DMS153 (cell line): ENCODE results near the gene NAT16.
"Not testable (repeated sequence)": the region's sequence is repeated elsewhere in the genome, so short reads cannot be mapped to it uniquely, and the experiment has no call there.

Experiments
- DNase-seq: peaks from one replicate; lab custom pipeline; 2025; lab: John Stamatoyannopoulos, UW

NAT16 gene

DNA sequence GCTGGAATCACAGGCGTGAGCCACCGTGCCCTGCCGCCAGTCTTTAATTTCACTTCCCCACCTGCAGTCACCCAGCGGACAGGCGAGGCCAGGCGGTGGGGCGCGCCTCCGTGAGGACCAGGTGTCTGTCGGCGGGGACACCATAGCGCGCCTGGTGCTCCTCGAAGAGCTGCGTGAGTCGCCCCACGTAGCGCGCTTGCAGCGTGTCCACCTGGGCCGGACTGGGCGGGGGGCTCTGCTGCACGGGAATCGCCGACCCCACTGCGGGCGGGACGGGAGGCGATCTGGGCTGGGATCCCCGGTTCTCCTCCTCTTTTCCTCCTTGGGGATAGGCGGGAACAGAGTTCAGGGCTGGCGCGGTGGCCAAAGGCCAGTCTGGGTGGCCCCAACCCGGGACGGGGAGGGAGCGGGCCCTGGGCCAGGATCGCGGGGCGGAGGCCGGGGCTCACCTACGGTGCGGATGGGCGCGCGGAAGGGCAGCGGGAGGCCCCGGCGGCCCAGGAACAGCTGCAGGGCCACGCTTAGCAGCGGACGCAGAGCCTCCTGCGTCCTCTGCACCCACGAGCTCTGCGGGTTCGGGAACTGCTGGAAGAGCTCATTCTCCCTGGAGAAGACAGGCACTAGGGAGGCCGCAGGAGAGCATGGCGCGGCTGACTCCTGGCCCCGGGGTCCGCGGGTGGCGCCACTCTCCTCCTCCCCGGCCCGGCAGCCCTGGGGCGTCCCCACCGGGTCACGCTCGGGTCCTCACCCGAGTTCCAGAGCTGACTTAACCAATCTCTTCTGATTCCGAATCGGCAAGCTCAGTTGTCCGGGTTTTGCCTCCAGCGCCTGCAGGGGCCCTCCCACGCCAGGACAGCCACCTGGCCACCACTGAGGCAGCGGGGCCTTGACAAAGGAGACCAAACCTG, 21.9 kb upstream of the NAT16 start:
- DNase-seq = no peak

GRCh38 chr7:101200862-101201599, 20.9 kb upstream of the NAT16 start, which contains the start of gene MOGAT3:
MOGAT3 (minus strand) TSS chr7:101201036; CDS start chr7:101200854, 182 bp downstream.
- DNase-seq = no peak

GRCh38 chr7:101200504-101200861, 20.4 kb upstream of the NAT16 start:
- DNase-seq = no peak

- not testable (repeated sequence) for DNase-seq
Measured at GRCh38 chr7:101199522-101199921, 19.4 kb upstream of the NAT16 start.

DNA sequence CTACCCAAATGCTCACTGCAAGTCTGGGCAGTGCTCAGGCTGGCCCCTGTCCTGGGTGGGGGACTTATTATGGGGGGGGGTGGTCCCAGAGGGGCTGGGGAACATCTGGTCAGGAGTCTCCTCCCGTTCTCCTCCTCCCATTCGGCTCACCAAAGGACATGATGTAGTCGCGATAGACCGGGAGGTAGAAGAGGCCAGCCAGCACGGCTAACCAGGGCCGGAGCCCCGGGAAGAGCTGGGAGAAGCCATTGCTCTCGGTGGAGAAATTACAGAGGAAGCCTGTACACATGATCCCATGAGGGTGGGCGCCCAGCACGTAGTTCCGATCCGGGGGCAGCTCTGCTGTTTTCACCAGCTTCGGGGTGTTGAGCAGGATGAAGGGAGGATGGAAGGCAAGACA, 18.4 kb upstream of the NAT16 start:
- no peak for DNase-seq

DNA sequence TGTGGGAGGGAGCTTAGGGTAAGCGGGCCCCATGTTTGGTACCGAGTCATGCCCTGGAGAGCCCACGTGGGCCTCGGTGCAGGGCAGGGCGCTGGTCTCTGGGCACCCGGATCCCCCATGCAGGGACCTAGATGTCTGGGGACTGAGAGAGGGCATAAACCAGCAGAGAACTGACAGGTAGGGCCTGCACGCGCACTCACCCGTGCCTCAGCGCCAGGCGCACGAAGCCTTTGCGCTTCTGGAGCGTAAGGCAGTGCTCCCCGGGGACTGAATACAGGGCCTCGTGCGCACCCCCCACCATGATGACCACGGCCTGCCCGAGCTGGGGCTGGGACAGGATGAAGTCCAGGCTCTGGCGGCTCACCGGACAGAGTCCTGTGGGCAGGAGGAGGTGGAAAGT, 17.9 kb upstream of the NAT16 start:
- no peak for DNase-seq

DNA sequence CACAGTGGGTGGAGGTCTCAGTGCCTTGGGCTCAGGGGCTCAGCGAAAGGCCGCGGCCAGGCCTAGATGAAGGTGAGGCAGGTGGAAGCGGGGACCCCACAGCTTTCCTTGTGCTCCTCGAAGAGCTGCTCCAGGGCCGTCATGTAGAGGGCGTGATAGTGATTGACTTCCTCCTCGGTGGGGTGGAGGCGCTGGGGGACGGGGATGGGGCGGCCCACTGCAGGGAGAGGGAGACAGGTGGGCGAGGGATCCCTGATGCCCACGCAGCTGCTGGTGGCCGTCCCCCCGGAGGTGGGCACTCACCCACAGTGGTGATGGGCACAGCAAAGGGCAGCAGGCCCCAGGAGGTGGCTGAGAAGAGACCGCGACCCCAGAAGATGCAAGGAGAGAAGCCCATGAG, 15.8 kb upstream of the NAT16 start:
- no peak for DNase-seq

DNA sequence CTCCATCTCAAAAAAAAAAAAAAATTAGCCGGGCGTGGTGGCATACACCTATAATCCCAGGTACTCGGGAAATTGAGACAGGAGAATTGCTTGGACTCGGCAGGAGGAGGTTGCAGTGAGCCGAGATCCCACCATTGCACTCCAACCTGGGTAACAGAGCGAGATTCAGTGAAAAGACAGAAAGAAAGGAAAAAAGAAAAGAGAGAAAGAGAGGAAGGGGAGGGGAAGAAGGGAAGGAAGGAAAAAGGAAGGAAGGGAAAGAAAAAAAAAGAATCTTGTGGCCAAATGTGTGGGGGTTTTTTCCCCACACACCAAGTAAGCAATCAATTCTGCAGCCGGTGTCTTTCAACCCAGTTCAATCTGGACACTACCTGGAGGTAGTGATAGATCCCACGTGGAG, 9.0 kb upstream of the NAT16 start:
- DNase-seq = no peak

DNA sequence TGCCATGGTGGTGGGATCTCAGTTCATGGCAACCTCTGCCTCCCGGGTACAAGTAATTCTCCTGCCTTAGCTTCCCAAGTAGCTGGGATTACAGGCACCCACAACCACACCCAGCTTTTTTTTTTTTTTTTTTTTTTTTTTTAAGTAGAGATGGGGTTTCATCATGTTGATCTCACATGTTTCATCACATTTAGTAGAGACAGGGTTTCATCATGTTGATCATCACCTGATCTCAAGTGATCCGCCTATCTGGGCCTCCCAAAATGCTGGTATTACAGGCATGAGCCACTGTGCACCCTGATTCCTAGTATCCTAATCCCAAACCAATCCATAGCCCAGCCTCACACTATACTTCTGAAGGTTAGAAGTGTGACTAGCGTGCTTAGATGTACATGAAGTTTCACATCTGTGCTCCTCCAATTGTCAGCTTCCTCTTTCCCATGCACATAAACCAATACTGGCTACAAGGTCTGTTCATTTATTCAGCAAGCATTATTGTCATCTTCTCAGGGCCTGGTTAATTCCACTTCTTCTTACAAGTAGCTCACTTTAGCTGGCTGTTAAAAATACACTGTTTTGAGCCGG, 6.8 kb upstream of the NAT16 start:
- no peak for DNase-seq

DNA sequence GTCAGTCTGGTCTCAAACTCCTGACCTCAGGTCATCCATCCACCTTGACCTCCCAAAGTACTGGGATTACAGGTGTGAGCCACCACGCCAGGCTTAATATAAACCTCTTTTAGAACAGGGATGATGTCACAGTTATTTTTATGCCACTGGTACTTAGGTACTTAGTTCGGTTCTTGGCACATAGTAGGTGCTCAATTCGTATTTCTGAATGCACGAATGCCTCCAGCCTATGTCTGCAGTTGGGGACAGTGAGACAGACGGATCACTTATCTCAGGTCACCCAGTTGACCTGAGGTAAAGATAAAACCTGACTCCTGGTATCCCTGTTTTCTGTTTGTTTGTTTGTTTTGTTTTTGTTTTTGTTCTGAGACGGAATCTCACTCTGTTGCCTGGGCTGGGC, 6.1 kb upstream of the NAT16 start:
- DNase-seq = no peak

GRCh38 chr7:101185258-101185839, 5.3 kb upstream of the NAT16 start:
- no peak for DNase-seq

DNA sequence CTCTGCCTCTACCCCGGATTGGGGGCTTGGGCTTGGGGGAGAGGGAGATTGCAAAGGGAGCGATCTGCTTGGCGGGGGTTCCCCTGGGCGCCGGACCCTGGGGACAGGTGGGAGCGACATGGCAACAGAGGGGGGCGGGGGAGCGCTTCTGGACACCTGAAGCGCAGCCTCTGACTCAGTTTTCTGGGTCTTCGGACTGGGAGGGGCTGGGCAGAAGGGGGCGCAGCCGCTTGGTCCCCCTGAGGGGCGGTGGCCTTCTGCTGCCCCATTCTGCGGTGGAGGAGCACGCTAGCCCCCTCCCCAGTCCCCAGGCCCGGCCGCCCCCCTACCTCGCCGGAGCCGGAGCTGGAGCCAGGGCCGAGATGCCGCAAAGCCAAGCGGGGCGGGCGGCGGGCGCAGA, 380 bp downstream of the NAT16 start:
- DNase-seq = no peak

DNA sequence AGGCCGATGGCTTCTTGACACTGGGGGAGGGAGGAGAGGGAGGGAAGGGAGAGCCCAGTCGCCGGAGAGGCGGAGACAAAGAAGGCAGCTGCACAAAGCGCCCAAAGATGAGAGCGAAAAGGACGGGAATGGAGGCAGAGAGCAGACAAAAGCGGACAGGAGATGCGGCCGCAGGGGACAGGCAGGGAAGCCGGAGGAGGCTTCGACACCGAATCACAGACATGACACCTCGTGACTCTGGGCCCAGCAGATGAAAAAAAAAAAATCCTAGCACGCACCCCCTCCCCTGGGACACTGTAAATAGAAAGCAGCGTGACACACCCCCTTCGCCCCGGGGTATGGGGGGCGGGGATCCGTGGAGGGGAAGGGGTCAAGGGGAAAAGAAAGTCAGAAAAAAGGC, 976 bp downstream of the NAT16 start:
- DNase-seq = no peak

DNA sequence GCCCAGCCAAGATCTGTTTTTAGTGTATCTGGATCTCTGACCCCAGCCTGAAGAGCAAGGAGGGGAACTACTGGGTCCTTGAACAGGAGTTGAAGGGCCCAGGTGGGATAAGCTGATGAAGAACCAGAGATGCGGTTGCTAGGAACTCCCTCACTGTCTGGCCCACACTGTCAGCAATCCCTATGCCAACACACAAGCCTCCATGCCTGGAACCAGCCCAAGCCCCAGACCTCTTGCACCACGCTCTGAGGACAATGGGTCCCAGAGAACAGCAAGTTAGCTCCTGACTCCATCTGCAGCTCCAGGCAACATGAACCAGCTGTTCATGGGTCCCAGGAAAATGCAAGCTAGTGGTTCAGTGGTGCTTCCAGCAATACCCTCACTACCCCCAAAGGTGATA, 2.4 kb downstream of the NAT16 start:
- DNase-seq = no peak

DNA sequence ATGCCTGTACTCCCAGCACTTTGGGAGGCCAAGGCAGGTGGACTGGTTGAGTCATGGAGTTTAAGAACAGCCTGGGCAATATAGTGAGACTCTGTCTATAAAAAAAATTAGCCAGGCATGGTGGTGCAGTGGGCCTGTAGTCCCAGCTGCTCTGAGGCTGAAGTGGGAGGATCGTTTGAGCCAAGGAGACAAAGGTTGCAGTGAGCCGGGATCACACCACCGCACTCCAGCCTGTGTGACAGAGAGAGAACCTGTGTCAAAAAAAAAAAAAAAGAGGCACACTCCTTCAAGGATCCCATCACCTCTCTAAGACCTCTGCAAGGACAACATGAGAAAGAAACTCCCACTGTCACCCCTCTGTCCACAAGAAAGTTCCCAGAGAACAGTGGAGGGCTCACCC, 4.4 kb downstream of the NAT16 start:
- no peak for DNase-seq

DNA sequence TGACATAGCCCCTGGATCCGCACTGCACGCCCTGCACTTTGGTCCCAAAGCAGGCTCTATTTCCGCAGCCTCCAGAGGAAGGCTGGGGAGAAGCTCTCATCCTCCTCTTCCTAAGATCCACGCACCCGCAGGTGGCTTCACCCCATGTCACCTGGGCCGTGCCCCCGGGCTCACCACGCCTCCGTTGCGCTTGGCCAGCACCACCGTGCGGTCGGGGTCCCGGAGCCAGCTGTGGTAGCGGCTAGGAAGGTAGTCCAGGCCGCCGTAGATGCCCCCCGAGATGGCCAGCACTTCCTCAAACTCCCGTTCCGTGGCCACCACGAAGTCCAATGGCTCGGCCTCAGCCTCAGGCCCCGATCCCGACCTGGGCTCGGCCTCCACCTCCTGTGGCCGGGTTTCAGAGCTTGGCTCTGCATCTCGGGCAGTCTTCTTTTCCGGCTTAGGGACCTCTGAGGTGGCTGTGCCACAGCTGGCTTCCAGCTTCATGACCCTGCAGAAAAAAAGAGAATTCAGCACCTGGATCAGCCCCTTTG, 5.7 kb downstream of the NAT16 start:
- DNase-seq = no peak

DNA sequence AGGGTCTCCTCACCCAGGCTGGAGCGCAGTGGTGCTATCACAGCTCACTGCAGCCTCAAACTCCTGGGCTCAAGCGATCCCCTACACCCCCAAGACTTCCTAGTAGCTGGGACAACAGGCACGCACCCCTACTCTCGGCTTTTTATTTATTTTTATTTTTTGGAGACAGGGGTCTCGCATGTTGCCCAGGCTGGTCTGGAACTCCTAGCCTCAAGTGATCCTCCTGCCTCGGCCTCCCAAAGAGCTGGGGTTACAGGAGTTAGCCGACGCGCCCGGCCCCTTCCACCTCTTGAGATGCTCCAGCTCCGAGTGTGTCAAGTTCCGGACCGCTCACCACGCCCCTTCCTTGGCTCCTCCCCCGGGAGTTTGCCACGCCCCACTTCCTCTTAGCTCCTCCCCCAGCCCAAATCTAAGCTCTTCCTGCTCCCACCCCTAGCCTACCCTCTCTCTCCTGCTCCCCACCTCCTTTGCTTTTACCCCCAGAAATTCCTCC, 6.3 kb downstream of the NAT16 start:
- peak; percentile 46 for DNase-seq

- DNase-seq = peak; percentile 67
Measured at GRCh38 chr7:101172854-101173751, 7.0 kb downstream of the NAT16 start.

GRCh38 chr7:101172005-101172853, 7.9 kb downstream of the NAT16 start:
- peak; percentile 25 for DNase-seq

GRCh38 chr7:101171442-101171837, 8.7 kb downstream of the NAT16 start:
- no peak for DNase-seq
